ENCODE results near the gene ADAMTS15.

- TF ChIP-seq CTCF (IDR thresholded peaks at IDR 0.05) = no peak
- TF ChIP-seq POLR2A (IDR thresholded peaks at IDR 0.05) = no peak
Measured at GRCh38 chr11:130515829-130516553, 67.5 kb downstream of the ADAMTS15 start.

All from heart left ventricle (tissue), 13 donors.